Trophoblast cell (in vitro differentiated cells and primary cell): ENCODE results near the gene LNPK.
"Not testable (repeated sequence)": the region's sequence is repeated elsewhere in the genome, so short reads cannot be mapped to it uniquely, and the experiment has no call there.

ENCODE experiments used
- DNase-seq, 2 donors: peaks; one replicate each; pipeline ENCODE4 v3.0.0-alpha.2; 2016
- H2AFZ ChIP-seq: 2 replicates; pipeline ENCODE4 v1.6.1; 2013; ENCODE audit warnings: low read length, moderate library complexity, mild to moderate bottlenecking; ENCODE audit not compliant: insufficient read depth, poor library complexity
- H2AK5ac ChIP-seq: 2 replicates; pipeline ENCODE4 v1.6.1; 2013; ENCODE audit warnings: mild to moderate bottlenecking, low read length
- H2BK120ac ChIP-seq: 2 replicates; pipeline ENCODE4 v1.6.1; 2013; ENCODE audit warnings: low read length, mild to moderate bottlenecking, moderate library complexity; ENCODE audit not compliant: insufficient read depth, poor library complexity
- H2BK12ac ChIP-seq: 2 replicates; pipeline ENCODE4 v1.6.1; 2013; ENCODE audit warnings: mild to moderate bottlenecking, low read length, moderate library complexity
- H2BK5ac ChIP-seq: 2 replicates; pipeline ENCODE4 v1.6.1; 2013; ENCODE audit warnings: low read length, low read depth, moderate library complexity, mild to moderate bottlenecking; ENCODE audit not compliant: poor library complexity
- H3K14ac ChIP-seq: 2 replicates; pipeline ENCODE4 v1.6.1; 2013; ENCODE audit warnings: mild to moderate bottlenecking, low read length
- H3K18ac ChIP-seq: 2 replicates; pipeline ENCODE4 v1.6.1; 2013; ENCODE audit warnings: mild to moderate bottlenecking, low read length
- H3K23ac ChIP-seq: 2 replicates; pipeline ENCODE4 v1.6.1; 2013; ENCODE audit warnings: low read length
- H3K27ac ChIP-seq: 2 replicates; pipeline ENCODE4 v1.5.1; 2013; ENCODE audit warnings: low read depth, mild to moderate bottlenecking, inconsistent platforms, low read length, moderate library complexity
- H3K27me3 ChIP-seq: 2 replicates; pipeline ENCODE4 v1.6.1; 2013; ENCODE audit warnings: inconsistent platforms, mild to moderate bottlenecking, low read length, moderate library complexity; ENCODE audit not compliant: insufficient read depth
- H3K36me3 ChIP-seq, 2 experiments: 1 replicate in 1 of 2; 2 replicates in 1 of 2; pipeline ENCODE4 v1.6.1; 2013; ENCODE audit warnings: low read length in 2 of 2, mild to moderate bottlenecking in 2 of 2, moderate library complexity in 1 of 2; ENCODE audit not compliant: insufficient read depth in 2 of 2, control insufficient read depth in 1 of 2
- H3K4ac ChIP-seq: 2 replicates; pipeline ENCODE4 v1.6.1; 2013; ENCODE audit warnings: low read depth, mild to moderate bottlenecking, low read length, moderate library complexity
- H3K4me1 ChIP-seq, 2 experiments: 1 replicate in 1 of 2; 2 replicates in 1 of 2; pipeline ENCODE4 v1.6.1; 2013; ENCODE audit warnings: low read length in 2 of 2, mild to moderate bottlenecking in 2 of 2, moderate library complexity in 1 of 2; ENCODE audit not compliant: insufficient read depth in 2 of 2, control insufficient read depth in 1 of 2
- H3K4me2 ChIP-seq: 2 replicates; pipeline ENCODE4 v1.6.1; 2013; ENCODE audit warnings: inconsistent platforms, mild to moderate bottlenecking, low read length, moderate library complexity
- H3K4me3 ChIP-seq: 2 replicates; pipeline ENCODE4 v1.5.1; 2013; ENCODE audit warnings: mild to moderate bottlenecking, low read depth, low read length, inconsistent platforms
- H3K79me1 ChIP-seq: one replicate; pipeline ENCODE4 v1.6.1; 2013; ENCODE audit warnings: low read length
- H3K79me2 ChIP-seq: 2 replicates; pipeline ENCODE4 v1.6.1; 2013; ENCODE audit warnings: low read length, mild to moderate bottlenecking; ENCODE audit not compliant: control insufficient read depth, insufficient read depth, poor library complexity
- H3K9ac ChIP-seq: 2 replicates; pipeline ENCODE4 v1.6.1; 2013; ENCODE audit warnings: mild to moderate bottlenecking, low read length
- H3K9me3 ChIP-seq: 2 replicates; pipeline ENCODE4 v1.6.1; 2013; ENCODE audit warnings: low read depth, mild to moderate bottlenecking, control low read depth, inconsistent platforms, low read length; ENCODE audit not compliant: insufficient read depth
- H4K12ac ChIP-seq: 2 replicates; pipeline ENCODE4 v1.6.1; 2013; ENCODE audit warnings: low read depth, mild to moderate bottlenecking, low read length, moderate library complexity
- H4K8ac ChIP-seq: 2 replicates; pipeline ENCODE4 v1.6.1; 2013; ENCODE audit warnings: low read depth, mild to moderate bottlenecking, low read length, moderate library complexity
- H4K91ac ChIP-seq: one replicate; pipeline ENCODE4 v1.6.1; 2013; ENCODE audit warnings: low read depth, mild to moderate bottlenecking, low read length, moderate library complexity
- WGBS: extraction: QIAGEN DNeasy Blood & Tissue Kit; methylation state at CpG from one replicate; pipeline ENCODE4 v1.1.7; 2013; ENCODE audit warnings: missing lambda C conversion rate; ENCODE audit not compliant: insufficient read length, insufficient coverage; ENCODE audit errors: extremely low coverage; 5-methylcytosine and 5-hydroxymethylcytosine counted together

Gene LNPK

GRCh38 chr2:175964195-175964594, 37.9 kb downstream of the LNPK start:
- no CpG with 5 or more reads among the region's 4 CpGs for WGBS

GRCh38 chr2:175963171-175963570, 38.9 kb downstream of the LNPK start:
- H3K4ac ChIP-seq, H3K36me3 ChIP-seq, H2BK120ac ChIP-seq, H3K79me1 ChIP-seq, H3K79me2 ChIP-seq, H2AK5ac ChIP-seq, H4K12ac ChIP-seq, H2AFZ ChIP-seq, H3K9ac ChIP-seq, H3K4me1 ChIP-seq, H3K23ac ChIP-seq, H3K9me3 ChIP-seq, H4K91ac ChIP-seq, H2BK12ac ChIP-seq, DNase-seq, H4K8ac ChIP-seq, H3K4me2 ChIP-seq, H3K27ac ChIP-seq, H3K18ac ChIP-seq, H3K27me3 ChIP-seq, H3K4me3 ChIP-seq, H2BK5ac ChIP-seq, H3K14ac ChIP-seq: not testable (repeated sequence)
- no CpG with 5 or more reads among the region's 2 CpGs for WGBS

More at GRCh38 chr2:175964195-175964594, 37.9 kb downstream of the LNPK start:
- Histone ChIP-seq H3K27me3 (no peaks in the 10 kb centered on the region), H3K27ac (no peak overlapping the region), H3K23ac (no peak overlapping the region), H3K79me1 (no peaks in the 10 kb centered on the region), H4K12ac (no peak overlapping the region), H2BK5ac (no peak overlapping the region), H3K18ac (no peak overlapping the region), H3K9me3 (no peaks in the 10 kb centered on the region), H3K79me2 (no peaks in the 10 kb centered on the region), H2AFZ (no peak overlapping the region), H4K91ac (no peak overlapping the region), H3K36me3 (no peaks in the 10 kb centered on the region), H2BK12ac (no peak overlapping the region), H3K4ac (no peak overlapping the region), H3K4me1 (no peaks in the 10 kb centered on the region), H3K9ac (no peak overlapping the region), H2BK120ac (no peak overlapping the region), H4K8ac (no peak overlapping the region), H3K4me3 (no peak overlapping the region), H3K4me2 (no peak overlapping the region), H2AK5ac (no peak overlapping the region), H3K14ac (no peak overlapping the region)
- no peak for DNase-seq

GRCh38 chr2:175957845-175958244, 44.2 kb downstream of the LNPK start:
- Histone ChIP-seq H2BK120ac (no peak overlapping the region), H3K18ac (no peak overlapping the region), H3K27ac (no peak overlapping the region), H3K14ac (no peak overlapping the region), H2BK5ac (no peak overlapping the region), H3K9me3 (peaks cover 4% of the 10 kb centered on the region), H3K4me1 (peaks cover 0 to 2% of the 10 kb centered on the region in 2 experiments), H3K79me2 (no peaks in the 10 kb centered on the region), H4K91ac (no peak overlapping the region), H4K12ac (no peak overlapping the region), H3K36me3 (peaks cover 7 to 10% of the 10 kb centered on the region in 2 experiments), H3K27me3 (no peaks in the 10 kb centered on the region), H2BK12ac (no peak overlapping the region), H2AK5ac (no peak overlapping the region), H4K8ac (no peak overlapping the region), H3K79me1 (no peaks in the 10 kb centered on the region), H3K4me3 (no peak overlapping the region), H3K4ac (no peak overlapping the region), H3K4me2 (no peak overlapping the region), H3K9ac (no peak overlapping the region), H3K23ac (no peak overlapping the region), H2AFZ (no peak overlapping the region)
- WGBS = no CpG with 5 or more reads among the region's 6 CpGs
- no peak for DNase-seq

DNA sequence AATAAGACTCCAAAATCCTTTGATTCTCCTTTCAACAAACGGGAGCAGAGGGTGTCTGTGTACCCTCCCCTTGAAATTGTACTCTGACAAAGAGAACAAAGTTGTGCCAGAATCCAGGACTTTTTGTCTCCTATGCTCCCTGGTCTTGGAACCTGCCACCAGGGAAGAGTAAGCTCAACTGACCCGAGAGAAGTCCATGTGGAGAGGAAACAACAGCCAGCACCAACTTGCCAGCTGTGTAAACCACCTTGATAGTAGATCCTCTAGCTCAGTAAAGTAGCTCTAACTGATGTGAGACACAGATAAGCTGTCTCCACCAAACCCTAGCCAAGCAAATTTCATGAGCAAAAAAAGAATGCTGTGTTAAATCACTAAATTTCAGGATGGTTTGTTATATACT, 46.9 kb downstream of the LNPK start:
- Histone ChIP-seq H4K12ac (no peak overlapping the region), H3K36me3 (peaks cover 7 to 10% of the 10 kb centered on the region in 2 experiments), H2AFZ (no peak overlapping the region), H3K4me3 (no peak overlapping the region), H2BK12ac (no peak overlapping the region), H2BK5ac (no peak overlapping the region), H3K4ac (no peak overlapping the region), H3K4me2 (no peak overlapping the region), H2BK120ac (no peak overlapping the region), H3K27me3 (no peaks in the 10 kb centered on the region), H3K79me2 (no peaks in the 10 kb centered on the region), H3K9ac (no peak overlapping the region), H4K8ac (no peak overlapping the region), H3K9me3 (peaks cover 4% of the 10 kb centered on the region), H2AK5ac (no peak overlapping the region), H4K91ac (no peak overlapping the region), H3K4me1 (peaks cover 0 to 2% of the 10 kb centered on the region in 2 experiments), H3K18ac (no peak overlapping the region), H3K23ac (no peak overlapping the region), H3K27ac (no peak overlapping the region), H3K79me1 (no peaks in the 10 kb centered on the region), H3K14ac (no peak overlapping the region)
- DNase-seq = no peak
- no CpG with 5 or more reads among the region's 2 CpGs for WGBS
